Osteocyte (in vitro differentiated cells): ENCODE data around the gene CDH8. TPM values are rescaled to one million over a fixed set of nuclear protein-coding genes. Genes with fewer than 3 reads are reported as not detected.
"Not testable (repeated sequence)": the region's sequence is repeated elsewhere in the genome, so short reads cannot be mapped to it uniquely, and the experiment has no call there.

Source experiments
- DNase-seq: peaks from one replicate; pipeline ENCODE4 v3.0.0; 2021; ENCODE audit warnings: mixed read lengths; ENCODE audit not compliant: unreplicated experiment; ENCODE audit errors: extremely low spot score
- H3K27ac Mint-ChIP-seq: one replicate; pipeline ENCODE4 v1.8.0; 2021; ENCODE audit warnings: mild to moderate bottlenecking, mixed read lengths; ENCODE audit not compliant: unreplicated experiment
- H3K27me3 Mint-ChIP-seq: one replicate; pipeline ENCODE4 v1.8.0; 2021; ENCODE audit warnings: mixed read lengths; ENCODE audit not compliant: unreplicated experiment
- H3K36me3 Mint-ChIP-seq: one replicate; pipeline ENCODE4 v1.8.0; 2021; ENCODE audit warnings: mixed read lengths; ENCODE audit not compliant: unreplicated experiment
- H3K4me1 Mint-ChIP-seq: one replicate; pipeline ENCODE4 v1.8.0; 2021; ENCODE audit warnings: mixed read lengths; ENCODE audit not compliant: unreplicated experiment
- H3K4me3 Mint-ChIP-seq: one replicate; pipeline ENCODE4 v1.8.0; 2021; ENCODE audit warnings: mild to moderate bottlenecking, moderate library complexity, mixed read lengths; ENCODE audit not compliant: unreplicated experiment
- H3K9me3 Mint-ChIP-seq: one replicate; pipeline ENCODE4 v1.8.0; 2021; ENCODE audit warnings: mixed read lengths; ENCODE audit not compliant: unreplicated experiment
- total RNA-seq: library from RNA; stranded (reverse); gene quantifications from 2 replicates; pipeline ENCODE4 v1.2.1, GENCODE V29; 2021
- TF ChIP-seq, protein P1 (sequence below): fragments of 200-600 bp; sonication (generic); IDR thresholded peaks from 2 replicates; pipeline ENCODE4 v1.5.0; 2021; ENCODE audit warnings: antibody characterized with exemption, mild to moderate bottlenecking, moderate library complexity

Gene CDH8
- total RNA-seq, 1 donor from 2014 or later: 7.7 TPM

DNA sequence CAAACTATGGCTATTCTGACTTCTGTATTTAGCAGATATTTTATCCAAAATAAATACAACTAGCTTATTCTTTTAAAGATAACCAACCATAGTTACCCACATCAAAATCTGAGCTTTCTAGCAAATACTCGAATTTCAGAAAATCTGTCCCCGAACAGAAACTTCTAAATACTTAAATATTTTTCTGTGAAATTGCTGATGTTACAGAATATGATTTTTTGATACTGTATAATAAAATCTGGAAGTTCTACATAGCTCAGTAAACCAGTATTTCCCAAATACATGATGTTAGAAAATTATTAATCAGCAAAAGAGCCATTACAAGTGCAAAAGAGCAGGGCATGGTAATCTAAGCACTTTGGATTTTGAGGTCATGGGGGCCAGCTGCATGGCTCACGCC is 114.9 kb downstream of the CDH8 start:
- TF ChIP-seq, protein P1, sequence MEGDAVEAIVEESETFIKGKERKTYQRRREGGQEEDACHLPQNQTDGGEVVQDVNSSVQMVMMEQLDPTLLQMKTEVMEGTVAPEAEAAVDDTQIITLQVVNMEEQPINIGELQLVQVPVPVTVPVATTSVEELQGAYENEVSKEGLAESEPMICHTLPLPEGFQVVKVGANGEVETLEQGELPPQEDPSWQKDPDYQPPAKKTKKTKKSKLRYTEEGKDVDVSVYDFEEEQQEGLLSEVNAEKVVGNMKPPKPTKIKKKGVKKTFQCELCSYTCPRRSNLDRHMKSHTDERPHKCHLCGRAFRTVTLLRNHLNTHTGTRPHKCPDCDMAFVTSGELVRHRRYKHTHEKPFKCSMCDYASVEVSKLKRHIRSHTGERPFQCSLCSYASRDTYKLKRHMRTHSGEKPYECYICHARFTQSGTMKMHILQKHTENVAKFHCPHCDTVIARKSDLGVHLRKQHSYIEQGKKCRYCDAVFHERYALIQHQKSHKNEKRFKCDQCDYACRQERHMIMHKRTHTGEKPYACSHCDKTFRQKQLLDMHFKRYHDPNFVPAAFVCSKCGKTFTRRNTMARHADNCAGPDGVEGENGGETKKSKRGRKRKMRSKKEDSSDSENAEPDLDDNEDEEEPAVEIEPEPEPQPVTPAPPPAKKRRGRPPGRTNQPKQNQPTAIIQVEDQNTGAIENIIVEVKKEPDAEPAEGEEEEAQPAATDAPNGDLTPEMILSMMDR: no peak
- peaks cover 10% of the 10 kb centered on the region for H3K4me1 Mint-ChIP-seq
- no peak overlapping the region for H3K4me3 Mint-ChIP-seq
- H3K27ac Mint-ChIP-seq: no peak overlapping the region
- H3K9me3 Mint-ChIP-seq: no peaks in the 10 kb centered on the region
- DNase-seq: no peak
- H3K36me3 Mint-ChIP-seq: no peaks in the 10 kb centered on the region
- no peaks in the 10 kb centered on the region for H3K27me3 Mint-ChIP-seq

DNA sequence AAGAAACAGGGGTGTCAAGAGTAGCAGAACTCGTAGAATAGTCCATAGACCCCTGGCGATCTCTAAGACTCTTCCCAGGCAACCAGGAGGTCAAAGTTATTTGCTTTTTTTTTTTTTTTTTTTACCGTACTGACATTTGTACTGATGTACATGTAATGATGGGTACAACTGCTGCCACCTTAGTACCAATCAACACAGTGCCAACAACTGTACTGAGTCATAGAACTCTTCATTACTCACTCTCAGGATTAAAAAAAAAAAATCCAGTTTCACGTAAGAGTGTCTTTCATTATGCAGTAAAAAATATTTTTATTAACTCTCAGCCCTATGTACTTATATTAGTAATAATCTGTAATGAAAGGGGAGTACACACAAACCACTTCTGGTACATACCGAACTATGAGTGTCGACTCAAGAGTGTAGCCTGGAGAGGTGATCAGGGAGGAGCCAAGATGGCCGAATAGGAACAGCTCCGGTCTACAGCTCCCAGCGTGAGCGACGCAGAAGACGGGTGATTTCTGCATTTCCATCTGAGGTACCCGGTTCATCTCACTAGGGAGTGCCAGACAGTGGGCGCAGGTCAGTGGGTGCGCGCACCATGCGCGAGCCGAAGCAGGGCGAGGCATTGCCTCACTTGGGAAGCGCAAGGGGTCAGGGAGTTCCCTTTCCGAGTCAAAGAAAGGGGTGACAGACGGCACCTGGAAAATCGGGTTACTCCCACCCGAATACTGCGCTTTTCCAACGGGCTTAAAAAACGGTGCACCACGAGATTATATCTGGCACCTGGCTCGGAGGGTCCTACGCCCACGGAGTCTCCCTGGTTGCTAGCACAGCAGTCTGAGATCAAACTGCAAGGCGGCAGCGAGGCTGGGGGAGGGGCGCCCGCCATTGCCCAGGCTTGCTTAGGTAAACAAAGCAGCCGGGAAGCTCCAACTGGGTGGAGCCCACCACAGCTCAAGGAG is 118.1 kb downstream of the CDH8 start:
- peak overlapping the region; percentile 76 for H3K27ac Mint-ChIP-seq
- H3K27me3 Mint-ChIP-seq, H3K9me3 Mint-ChIP-seq, DNase-seq, H3K4me1 Mint-ChIP-seq, H3K36me3 Mint-ChIP-seq: not testable (repeated sequence)
- H3K4me3 Mint-ChIP-seq: peak overlapping the region; percentile 76

DNA sequence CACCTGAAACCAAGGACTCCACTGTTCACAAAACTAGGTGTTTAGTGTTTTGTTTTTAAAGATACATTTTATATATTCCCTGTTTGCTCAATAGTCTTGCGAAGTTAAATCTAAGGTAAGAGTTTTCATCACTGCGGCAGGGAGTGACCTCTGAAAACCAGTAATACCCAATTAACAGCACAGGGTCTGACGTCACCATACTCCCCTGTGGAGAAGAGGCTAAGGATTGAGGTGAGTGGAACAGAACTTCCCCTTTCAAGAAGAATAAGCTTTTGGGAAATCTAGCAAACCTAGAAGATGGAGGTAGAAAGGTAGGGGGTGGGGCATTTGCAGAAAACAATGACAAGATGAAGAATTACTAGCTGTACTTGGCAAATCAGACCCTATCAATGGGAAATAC is 120.7 kb downstream of the CDH8 start:
- Mint-ChIP-seq H3K4me3 (no peak overlapping the region), H3K9me3 (no peaks in the 10 kb centered on the region), H3K4me1 (peaks cover 7% of the 10 kb centered on the region), H3K36me3 (no peaks in the 10 kb centered on the region), H3K27me3 (no peaks in the 10 kb centered on the region), H3K27ac (no peak overlapping the region)
- TF ChIP-seq, protein P1: no peak
- DNase-seq: no peak

DNA sequence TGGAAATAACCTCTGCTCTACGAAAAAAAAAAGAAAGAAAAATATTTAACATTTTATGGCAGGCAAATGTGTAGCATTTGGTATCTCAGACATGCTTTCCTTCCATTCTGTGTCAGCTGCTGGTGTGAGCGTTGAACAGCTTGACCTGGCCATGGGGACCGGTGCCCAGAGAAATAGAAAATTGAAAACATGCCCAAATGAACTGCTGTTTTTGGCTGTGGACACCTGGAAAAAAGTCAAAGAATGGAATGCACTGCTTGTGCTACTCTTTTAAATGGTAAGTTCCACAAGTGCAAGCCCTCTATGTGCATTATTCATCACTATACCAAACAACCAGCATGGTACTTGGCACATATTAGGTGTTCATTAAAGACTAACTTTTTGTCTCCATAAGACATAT is 127.2 kb downstream of the CDH8 start:
- H3K9me3 Mint-ChIP-seq: no peaks in the 10 kb centered on the region
- DNase-seq: no peak

DNA sequence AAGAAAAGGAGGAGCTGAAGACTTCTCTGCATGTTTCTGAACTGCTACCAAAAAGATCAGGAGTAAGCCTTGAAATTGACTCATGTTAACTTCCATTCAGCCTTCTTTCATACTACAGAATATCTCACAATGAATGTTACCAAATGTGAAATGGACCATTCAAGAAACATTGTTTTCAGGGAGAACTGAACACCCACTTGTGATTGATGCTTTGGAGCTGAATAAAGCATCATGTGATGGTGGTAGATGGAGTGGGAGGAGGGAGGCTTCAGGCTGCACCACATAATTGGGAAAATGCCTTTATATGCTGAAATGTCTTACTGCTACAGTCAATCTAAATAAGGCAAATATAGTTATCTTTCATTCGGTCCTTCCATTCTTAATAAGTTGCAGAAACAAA is 127.8 kb downstream of the CDH8 start:
- TF ChIP-seq, protein P1: no peak
- no peak overlapping the region for H3K4me3 Mint-ChIP-seq
- no peaks in the 10 kb centered on the region for H3K9me3 Mint-ChIP-seq

More for the DNA sequence above, 127.2 kb downstream of the CDH8 start:
- Mint-ChIP-seq H3K4me3 (no peak overlapping the region), H3K4me1 (peaks cover 6% of the 10 kb centered on the region), H3K27ac (no peak overlapping the region), H3K36me3 (no peaks in the 10 kb centered on the region), H3K27me3 (no peaks in the 10 kb centered on the region)
- TF ChIP-seq, protein P1: no peak

More for the DNA sequence above, 127.8 kb downstream of the CDH8 start:
- H3K36me3 Mint-ChIP-seq: no peaks in the 10 kb centered on the region
- no peak for DNase-seq
- H3K4me1 Mint-ChIP-seq: peaks cover 6% of the 10 kb centered on the region
- H3K27me3 Mint-ChIP-seq: no peaks in the 10 kb centered on the region
- H3K27ac Mint-ChIP-seq: no peak overlapping the region
